Glomerular visceral epithelial cell (primary cell): ENCODE measurements around the gene JMJD4.
"Not testable (repeated sequence)": the region's sequence is repeated elsewhere in the genome, so short reads cannot be mapped to it uniquely, and the experiment has no call there.

Experiments
- DNase-seq: peaks from one replicate; pipeline ENCODE4 v3.0.0-alpha.2; 2016; ENCODE audit errors: extremely low spot score

JMJD4 gene

DNA sequence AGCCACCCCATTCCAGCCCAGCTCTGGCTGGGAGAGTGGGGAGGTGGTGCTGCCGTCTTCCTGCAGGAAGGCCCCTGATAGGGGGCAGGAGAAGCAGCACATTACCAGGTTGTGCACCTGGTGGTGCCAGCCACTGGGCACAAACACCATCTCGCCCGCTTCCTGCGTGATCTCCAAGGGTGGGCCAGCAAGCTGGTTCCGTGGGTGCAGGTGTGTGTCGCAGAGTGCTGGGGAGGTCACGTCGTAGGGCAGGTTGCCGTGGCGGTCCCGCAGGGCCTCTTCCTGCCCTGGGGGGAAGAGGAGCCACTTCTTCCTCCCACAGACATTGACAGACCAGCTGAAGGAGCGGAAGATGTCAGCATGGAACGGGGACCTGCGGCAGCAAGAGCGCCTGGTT is 1.8 kb downstream of the JMJD4 start:
- no peak for DNase-seq

DNA sequence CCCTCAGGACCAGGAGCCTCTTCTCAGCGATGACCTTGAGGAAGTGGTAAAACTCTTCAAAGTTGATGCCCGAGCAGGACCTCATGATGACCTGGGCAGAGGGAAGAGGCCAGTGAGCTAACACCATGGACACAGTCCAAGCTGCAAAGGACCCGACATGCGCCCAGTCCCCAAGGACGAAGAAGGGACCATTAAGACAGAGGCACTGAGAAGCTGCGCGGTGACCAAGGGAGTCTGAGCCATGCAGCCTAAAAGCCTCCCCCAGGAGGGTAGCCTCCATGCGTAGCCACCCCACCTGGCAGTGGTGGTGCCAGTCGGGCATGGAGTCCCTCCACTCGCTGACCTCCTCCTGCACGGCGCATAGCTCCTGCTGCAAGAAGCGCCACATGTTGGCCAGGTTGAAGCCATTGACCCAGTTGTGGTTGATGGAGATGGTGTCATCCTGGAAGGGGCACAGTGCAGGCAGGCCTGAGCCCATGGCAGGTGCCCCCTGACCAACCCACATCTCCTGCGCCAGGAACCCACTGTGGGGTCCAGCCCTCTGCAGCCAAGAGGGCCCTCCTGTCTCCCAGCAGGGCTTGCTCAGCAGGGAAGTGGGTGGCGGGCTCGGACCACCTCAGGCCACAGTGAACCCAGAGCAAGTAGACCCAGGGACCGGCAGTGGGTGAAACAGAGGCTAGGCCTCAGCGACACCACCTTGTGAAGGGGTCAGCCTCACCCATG is 2.4 kb downstream of the JMJD4 start:
- no peak for DNase-seq

DNA sequence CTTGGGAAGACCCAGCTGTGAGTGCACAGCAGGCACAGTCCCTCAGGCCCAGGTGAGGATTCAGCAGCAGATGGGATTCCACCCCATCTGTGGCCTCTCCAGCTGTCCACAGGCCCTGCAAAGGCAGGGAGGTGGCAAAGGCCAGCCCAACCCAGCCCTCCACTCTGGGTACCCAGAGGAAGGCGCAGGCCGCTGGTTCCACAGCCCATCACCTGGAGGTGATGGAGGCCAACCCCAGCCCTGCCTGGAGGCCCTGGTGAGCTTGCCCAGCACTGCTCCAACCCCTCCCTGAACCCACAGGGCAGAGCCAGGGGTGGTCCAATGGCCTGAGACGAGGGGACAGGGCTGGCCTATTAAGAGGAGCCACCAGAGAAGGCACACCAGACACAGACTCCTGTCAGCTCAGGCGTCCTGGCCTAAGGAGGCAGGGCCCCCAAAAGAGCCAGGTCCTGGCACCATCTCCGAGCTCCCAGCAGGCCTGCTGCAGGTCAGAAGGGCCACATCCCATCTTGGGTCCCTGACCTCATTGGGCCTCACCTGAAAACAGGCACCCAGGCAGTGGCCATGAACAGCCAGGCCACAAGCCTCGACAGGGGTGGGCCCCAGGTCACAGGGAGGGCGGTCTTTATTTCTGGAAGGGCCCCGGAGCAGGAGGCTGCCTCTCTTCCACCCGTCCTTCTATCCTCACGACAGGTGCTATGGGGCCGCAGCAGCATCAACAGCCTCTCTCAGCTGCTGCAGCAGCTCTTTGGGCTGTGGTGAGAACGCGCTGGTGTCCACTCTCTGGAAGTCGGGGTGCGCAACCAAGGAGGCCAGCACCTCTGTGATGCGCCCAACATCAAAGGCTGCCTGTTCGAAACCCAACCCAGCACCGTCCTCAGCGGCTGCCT is 3.2 kb downstream of the JMJD4 start:
- no peak for DNase-seq

DNA sequence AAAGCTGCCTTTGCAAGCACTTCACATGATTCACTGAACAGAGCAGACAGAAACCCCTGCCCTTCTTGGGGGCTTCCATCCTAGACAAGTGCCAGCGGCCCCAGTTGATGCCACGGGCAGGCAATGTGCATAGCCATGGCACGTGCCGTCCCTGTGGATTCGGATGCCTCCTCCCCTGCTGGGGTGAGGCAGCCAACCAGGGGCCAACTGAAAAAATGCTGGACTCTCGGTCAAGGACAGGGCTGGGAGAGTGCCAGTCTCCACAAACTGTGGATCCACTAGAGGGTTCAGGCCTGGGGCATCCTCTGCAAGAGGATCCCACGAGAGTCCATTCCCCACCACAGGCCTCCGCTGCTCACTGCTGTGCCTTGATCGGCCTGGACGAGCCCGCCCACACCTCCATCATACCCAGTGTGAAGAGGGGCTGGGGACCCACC is 3.8 kb downstream of the JMJD4 start:
- no peak for DNase-seq

DNA sequence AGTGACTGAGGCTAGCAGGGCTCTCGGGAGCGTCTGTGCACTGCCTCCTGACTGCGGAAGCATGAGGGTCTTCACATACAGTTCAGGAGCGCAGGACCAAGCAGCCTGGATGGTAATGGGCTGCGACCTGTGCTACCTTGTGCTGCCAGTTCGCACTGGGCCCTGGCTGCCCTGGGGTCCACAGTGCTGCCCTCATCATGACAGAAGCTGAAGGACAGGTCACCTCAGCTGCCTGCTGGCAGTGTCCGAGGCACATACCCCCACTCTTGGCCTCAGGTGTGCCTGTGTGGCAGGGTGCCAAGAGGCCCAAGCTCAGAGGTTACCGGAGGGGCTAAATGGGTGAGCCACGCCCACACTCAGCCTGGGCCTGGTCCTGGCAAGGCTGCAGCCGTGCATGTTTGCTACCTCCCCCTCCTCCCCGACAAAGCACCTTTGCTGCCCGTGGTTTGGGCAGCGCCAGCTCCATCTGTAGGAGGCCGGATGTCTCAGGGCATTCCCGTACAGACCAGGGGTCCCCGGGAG is 4.4 kb downstream of the JMJD4 start:
- no peak for DNase-seq

DNA sequence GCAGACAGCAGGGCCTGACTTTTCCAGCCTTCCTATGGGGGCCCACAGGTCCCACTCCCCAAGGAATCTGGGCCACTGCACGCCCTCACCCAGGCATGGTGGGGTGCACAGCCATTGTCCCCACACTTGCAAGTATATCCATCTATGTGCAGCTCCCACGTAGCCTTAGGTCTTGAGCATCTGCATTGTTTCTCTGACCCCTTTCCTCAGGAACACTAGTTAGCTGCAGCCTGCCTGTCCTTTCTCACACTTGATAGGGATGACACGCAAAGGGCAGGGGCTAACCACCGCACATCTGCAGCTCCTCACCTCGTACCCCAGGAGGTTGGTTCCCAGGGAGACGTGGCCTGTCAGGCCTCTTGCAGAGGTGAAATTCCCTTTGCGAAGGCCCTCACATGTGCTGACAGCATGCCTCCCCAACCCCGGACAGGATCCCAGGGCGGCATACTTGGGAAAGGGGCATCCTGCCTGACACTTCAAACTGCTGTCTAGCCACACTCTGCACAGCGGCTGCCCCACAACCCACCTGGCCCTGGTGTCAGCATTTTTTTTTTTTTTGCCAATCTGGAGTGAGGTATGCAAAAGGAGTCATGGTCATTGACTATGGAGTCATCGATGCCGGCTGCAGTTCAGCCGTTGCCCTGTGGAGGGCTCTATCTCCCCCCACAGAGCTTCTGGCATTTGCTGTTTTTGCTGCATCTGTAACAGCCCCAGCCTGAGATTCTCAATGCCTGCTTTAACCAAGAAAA is 5.0 kb downstream of the JMJD4 start:
- DNase-seq: peak; percentile 51

DNA sequence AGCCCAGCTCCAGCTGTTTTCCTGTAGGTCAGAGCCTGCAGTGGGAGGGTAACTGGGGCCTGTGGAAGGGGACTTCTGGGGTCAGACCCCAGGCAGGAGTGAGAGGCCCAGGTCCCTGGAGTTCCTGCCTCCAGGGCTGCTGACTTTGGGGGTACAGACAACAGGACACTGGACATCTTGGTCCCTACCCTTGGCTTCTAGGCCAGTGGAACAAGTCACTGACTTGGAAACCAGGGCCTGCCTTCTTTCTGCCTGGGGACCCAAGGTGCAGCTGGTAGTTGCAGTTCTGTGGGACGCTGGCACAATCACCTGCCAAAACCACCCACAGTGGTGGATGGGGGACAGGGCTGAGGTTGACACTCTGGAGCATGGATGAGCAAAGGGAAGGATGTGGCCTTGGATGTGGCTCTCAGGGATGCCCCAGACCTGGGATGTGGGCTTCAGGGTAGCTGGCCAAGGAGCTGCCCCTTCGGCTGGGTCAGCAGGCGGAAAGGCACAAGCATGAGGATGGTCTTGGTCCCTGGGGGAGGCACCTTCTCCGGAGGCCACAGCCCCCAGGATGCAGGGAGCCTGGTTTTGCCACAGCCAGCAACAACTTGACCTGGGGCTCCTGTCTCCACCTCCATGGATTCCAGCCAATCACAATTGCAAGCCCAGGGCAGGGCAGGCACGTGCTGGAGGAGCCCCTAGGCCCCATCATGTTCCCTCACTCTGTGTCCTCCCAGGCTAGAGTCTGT is 5.8 kb downstream of the JMJD4 start:
- no peak for DNase-seq

DNA sequence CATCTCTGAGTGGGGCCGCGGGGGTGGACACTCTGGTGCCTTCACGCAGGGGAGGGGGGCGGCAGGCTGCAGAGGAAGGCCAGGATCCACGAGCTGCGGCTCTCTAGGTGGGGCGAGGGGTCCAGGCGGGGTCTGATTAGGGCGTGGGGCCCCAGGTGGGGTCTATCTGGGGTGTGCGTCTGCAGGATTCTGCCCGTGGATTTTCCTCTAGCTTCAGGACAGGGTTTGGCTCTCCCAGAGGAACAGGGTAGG is 6.3 kb downstream of the JMJD4 start:
- no peak for DNase-seq

DNA sequence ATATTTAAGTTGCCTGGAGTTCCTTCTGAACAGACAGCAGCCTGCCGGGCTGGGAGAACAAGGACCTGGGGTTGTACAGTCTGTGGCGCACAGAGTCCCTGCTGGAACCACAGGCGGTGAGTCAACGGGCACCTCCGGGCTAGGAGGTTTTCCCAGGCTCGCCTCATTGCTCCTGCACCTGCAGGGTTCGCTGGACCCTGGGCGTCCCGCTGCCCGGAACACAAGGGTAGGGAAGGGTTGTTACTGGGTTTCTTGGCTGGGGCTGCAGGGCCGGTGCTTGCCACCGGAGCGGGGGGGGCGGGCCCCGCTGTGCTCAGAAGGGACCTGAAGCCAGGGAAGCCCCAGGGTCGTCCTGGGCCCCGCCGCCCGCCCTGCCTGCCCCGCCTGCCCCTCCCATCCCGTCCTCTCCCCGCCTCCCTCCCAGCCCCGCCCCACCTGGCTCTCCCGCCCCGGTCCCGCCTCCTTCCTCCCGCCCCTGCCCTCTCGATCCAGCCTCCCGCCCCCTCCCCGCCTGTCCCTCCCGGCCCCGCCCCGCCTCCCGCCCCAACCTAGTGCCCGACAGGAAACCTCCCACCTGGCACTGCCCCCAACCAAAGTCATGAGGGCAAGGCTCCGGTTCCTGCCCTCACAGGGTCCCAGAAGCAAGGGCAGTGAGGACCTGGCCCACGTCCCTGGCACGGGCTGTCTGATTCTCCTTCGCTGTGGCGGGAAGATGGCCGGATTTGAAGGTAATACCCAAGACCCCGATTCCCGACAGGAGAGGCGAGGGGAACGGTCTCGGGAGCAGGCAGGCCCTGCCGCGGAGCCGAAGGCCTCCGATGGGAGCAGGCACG is 6.8 kb downstream of the JMJD4 start:
- peak; percentile 93 for DNase-seq

DNA sequence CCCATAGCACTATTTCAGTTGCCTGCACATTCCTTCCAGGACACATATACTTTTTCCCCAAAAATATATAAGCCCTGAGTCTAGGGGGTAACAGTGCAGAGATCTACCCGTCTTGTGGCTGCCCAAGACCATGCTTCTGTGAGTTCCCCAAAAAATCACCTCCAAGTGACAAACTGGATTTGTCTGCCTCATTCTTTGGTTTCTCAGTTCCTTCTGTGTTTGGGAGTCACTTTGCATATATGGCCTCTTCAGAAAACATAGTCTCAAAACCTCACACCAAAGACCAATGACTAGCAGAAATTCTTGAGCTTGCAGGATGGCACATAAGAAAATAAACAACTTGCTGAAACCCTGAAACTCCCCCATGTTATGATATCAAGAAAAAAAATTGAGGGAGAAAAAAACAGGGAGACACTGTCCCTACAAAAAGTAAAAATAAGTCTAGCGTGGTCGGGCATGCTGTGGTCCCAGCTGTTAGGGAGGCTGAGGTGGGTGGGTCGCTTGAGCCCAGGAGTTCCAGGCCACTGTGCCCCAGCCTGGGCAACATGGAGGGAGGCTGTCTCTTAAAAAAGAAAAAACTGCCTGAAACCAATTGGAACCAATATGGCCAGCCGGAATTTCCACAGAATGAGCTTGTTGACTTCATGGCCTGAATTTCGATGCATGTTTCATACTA is 8.0 kb downstream of the JMJD4 start:
- no peak for DNase-seq

DNA sequence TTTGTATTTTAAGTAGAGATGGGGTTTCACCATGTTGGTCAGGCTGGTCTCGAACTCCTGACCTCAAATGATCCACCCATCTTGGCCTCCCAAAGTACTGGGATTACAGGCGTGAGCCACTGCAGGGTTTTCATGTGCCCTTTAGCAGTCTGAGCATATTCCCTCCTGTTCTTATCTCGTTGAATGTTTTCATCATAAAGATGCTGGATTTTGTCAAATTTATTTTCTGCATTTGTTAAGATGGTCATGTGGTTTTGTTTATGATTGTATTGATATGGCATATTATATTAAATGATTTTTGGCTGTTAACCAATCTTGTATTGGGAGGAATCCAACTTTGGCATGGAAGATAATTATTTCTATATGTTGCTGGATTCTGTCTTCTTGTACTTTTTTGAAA is 8.8 kb downstream of the JMJD4 start:
- no peak for DNase-seq

DNA sequence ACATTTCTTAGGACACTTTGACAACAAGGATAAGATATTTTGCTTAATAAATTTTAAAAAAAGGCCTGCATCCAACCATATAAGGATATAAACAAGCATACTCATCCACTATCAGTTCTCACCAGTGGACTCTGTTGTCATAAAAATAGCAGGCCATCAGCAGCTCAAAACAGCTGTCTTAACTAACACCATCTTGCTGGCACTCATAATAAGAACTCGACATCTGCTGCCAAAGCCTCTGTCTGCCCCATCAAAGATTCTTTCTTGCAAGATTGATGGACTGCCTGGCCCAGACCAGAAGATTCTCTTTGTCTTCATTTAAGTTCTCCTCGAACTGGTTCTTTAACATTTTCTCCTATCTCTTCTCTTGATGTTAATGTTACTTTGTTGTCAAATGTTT is 10.1 kb downstream of the JMJD4 start:
- DNase-seq: no peak

DNA sequence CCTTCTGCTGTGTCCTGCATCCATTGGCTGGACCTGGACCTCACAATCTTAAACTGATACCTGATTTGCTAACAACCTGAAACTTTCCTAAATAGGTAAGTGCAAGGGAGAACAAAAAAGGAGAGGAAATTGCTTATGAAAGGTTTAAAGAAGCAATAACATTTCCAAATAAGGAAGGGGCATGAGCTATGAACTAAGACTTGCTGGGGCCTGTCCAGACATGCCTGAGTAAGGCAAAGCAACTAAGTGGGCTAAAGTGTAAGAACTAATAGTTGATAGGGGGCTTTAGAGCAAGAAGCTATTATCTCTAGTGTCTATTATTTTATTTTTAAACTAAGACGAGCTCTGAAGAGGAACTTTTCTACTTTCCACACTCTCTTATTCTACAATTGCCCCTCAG is 11.6 kb downstream of the JMJD4 start:
- no peak for DNase-seq

DNA sequence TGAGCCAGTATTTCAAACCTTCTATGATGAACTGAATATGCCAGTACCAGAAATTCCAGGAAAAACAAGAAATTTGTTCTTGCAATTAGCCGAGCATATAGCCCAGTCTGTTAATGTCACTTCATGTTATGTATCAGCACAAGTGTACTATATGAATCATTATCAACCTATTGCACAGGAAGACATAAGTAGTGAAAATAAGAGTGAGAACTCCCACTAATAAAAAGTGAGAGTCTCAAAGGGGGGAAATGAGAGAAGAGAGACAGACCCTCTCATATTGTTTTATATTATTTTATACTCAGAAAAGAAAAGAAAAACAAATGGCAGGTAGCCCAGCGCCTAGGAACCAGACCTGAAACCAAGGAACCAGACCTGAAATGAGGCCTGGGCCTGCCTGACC is 16.2 kb downstream of the JMJD4 start:
- no peak for DNase-seq

DNA sequence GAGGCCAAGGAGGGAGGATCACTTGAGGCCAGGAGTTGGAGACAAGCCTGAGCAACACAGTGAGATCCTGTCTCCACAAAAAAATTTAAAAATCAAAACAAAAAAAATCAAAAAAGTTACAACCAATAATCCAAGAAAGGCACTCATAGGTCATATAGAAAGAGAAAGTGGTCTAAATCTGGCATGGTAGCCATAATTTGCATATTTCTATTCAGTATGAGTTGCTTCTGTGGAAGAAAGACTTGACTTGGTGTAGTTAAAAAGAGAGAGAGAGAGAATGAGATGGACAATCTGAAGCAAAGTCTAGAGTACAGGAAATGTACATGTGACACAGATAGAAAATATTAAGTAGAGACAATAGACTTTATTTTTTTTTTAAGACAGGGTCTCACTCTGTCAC is 22.5 kb downstream of the JMJD4 start:
- DNase-seq: no peak

DNA sequence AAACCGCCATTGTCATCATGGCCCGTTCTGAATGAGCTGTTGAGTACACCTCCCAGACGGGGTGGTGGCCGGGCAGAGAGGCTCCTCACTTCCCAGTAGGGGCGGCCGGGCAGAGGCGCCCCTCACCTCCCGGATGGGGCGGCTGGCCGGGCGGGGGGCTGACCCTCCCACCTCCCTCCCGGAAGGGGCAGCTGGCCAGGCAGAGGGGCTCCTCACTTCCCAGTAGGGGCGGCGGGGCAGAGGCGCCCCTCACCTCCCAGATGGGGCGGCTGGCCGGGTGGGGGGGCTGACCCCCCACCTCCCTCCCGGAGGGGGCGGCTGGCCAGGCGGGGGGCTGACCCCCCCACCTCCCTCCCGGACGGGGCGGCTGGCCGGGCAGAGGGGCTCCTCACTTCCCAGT is 24.6 kb downstream of the JMJD4 start:
- DNase-seq: not testable (repeated sequence)

DNA sequence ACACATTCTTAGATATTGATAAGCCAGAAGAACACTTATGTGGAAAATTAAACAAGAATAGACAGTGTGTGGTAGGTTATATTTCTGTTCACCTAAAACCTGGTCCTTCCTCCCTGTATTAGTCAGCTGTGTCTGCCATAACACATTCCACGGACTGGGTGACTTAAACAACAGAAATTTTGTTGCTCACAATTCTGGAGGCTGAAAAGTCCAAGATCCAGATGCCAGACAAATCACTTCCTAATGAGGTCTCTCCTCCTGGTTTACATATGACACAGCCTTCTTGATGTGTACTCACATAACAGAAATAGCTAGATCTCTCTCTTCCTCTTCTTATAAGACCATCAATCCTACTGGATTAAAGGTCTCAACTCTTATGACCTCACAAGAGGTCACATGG is 25.7 kb downstream of the JMJD4 start:
- no peak for DNase-seq

DNA sequence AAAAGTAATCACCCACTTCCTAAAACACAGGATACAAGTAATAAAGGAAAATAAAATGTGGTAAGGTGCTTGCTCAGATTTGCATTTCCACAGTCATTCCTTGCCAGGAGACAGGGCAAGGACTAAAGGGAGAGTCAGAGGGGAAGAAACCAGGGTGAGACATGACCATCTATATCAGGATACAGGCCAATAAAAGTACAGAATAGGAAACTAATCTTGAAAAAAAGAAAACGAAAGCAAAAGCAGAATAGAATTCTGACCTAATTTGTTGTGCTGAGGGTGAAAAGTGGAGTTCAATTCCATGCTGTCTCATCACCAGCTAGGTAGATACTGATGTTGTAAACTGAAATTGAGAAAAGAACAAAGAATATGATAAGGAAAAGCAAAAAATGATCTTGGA is 27.3 kb downstream of the JMJD4 start:
- no peak for DNase-seq

DNA sequence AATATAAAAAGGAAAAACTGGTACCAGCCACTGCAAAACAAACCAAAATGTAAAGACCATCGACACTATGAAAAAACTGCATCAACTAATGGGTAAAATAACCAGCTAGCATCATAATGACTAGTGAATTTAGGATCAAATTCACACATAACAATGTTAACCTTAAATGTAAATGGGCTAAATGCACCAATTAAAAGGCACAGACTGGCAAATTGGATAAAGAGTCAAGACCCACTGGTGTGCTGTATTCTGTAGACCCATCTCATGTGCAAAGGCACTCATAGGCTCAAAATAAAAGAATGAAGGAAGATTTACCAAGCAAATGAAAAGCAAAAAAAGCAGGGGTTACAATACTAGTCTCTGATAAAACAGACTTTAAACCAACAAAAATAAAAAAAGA is 33.5 kb downstream of the JMJD4 start:
- DNase-seq: not testable (repeated sequence)

DNA sequence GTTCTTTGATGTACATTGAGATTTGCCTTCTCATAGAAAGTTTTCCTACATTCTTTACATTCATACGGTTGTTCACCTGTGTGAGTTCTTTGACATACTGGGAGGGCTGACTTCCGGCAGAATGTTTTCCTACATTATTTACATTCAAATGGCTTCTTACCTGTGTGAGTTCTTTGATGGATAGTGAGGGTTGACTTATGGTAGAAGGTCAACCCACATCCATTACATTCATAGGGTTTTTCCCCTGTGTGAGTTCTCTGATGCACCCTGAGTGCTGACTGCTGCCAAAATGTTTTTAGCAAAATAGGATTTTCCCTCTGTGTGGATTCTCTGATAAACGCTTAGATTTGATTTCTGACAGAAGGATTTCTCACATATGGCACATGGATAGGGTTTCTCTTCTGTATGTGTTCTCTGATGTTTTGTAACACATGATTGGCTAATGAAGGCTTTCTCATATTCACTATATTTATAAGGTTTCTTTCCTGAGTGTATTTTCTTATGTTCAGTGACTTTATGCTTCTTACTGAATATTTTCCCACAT is 37.7 kb downstream of the JMJD4 start:
- DNase-seq: no peak
